ENCODE measurements around the gene PWWP2B. TPM values are rescaled to one million over a fixed set of nuclear protein-coding genes. Genes with fewer than 3 reads are reported as not detected.

Gene PWWP2B
- total and polyA plus RNA-seq, 9 of the 15 experiments (the other 6 are each of a cell fraction or from before 2014, with no cell fraction given), result 0.07 to 9.2 (median 1.6) TPM; not detected in 1

DNA sequence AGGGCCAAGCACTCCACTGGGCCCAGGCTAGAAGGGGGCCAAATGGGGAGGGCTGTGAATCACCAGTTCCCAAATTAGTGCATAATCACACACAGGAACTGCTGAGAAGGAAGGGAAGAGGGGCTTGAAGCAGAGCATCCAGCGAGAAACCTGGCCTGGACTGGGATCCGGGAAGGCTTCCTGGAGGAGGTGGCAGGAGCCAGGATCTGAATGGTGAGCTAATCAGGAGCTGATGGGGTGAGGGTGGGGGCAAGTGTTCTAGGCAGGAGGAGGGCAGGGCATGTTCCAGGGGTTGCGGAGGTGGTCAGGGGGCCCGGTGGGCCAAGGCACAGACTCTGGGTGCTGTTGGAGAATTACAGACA lies 12.6 kb downstream of the PWWP2B start:
- H3K4me3 ChIP-seq, result no peak overlapping the region
- H3K9me1 ChIP-seq (ENCODE audit: control insufficient read depth, insufficient read depth, low read length), result no peaks in the 10 kb centered on the region
- no peak for ATAC-seq
- intact Hi-C loops (cut with micrococcal nuclease) (no loop called here), in situ Hi-C loops (cut with MboI) (no loop called here)
- no peak overlapping the region for H3K9ac ChIP-seq (ENCODE audit: insufficient read depth in 1 of 2, low read depth in 2 of 2, low read length in 2 of 2)
- 52% methylated on average over 4 of the region's 4 CpGs for WGBS (ENCODE audit: insufficient coverage, low coverage, missing lambda C conversion rate)
- ChIA-PET CTCF (ENCODE audit: low intra/inter-chr PET ratio) (no interaction called here), POLR2A (interaction anchor here (0.8 kb wide), 1 partner anchor 12 kb away, joined by 3 read pairs; no protein-coding TSS in a partner anchor)
- no peaks in the 10 kb centered on the region for H3K27me3 ChIP-seq (ENCODE audit: control insufficient read depth in 2 of 2, insufficient read depth in 2 of 2, low read length in 2 of 2)
- no TSS peak for BruUV-seq (replicated peaks)
- TF ChIP-seq NCOR1 (IDR thresholded peaks at IDR 0.05), result no peak
- TF ChIP-seq KDM4B (IDR thresholded peaks at IDR 0.05; ENCODE audit: borderline replicate concordance in 2 of 2, low read depth in 1 of 2), result no peak
- no peak for TF ChIP-seq CSDE1 (IDR thresholded peaks at IDR 0.05)
- TF ChIP-seq ZFP36 (IDR thresholded peaks at IDR 0.05; ENCODE audit: low read depth, low read length, partially characterized antibody), result peak; percentile 98
- TF ChIP-seq SLC30A9 (CRISPR knock-in tag; IDR thresholded peaks at IDR 0.05), result no peak
- peak; percentile 56; the same call in 1 of the 2 replicates for TF ChIP-seq BCOR (IDR thresholded peaks at IDR 0.05)
- TF ChIP-seq CAMTA2 (CRISPR knock-in tag; conservative IDR thresholded peaks at IDR 0.05), result no peak
- TF ChIP-seq, protein P1, sequence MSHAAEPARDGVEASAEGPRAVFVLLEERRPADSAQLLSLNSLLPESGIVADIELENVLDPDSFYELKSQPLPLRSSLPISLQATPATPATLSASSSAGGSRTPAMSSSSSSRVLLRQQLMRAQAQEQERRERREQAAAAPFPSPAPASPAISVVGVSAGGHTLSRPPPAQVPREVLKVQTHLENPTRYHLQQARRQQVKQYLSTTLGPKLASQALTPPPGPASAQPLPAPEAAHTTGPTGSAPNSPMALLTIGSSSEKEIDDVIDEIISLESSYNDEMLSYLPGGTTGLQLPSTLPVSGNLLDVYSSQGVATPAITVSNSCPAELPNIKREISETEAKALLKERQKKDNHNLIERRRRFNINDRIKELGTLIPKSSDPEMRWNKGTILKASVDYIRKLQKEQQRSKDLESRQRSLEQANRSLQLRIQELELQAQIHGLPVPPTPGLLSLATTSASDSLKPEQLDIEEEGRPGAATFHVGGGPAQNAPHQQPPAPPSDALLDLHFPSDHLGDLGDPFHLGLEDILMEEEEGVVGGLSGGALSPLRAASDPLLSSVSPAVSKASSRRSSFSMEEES (CRISPR knock-in tag; IDR thresholded peaks at IDR 0.05), result no peak
- TF ChIP-seq, protein P2, sequence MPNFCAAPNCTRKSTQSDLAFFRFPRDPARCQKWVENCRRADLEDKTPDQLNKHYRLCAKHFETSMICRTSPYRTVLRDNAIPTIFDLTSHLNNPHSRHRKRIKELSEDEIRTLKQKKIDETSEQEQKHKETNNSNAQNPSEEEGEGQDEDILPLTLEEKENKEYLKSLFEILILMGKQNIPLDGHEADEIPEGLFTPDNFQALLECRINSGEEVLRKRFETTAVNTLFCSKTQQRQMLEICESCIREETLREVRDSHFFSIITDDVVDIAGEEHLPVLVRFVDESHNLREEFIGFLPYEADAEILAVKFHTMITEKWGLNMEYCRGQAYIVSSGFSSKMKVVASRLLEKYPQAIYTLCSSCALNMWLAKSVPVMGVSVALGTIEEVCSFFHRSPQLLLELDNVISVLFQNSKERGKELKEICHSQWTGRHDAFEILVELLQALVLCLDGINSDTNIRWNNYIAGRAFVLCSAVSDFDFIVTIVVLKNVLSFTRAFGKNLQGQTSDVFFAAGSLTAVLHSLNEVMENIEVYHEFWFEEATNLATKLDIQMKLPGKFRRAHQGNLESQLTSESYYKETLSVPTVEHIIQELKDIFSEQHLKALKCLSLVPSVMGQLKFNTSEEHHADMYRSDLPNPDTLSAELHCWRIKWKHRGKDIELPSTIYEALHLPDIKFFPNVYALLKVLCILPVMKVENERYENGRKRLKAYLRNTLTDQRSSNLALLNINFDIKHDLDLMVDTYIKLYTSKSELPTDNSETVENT (CRISPR knock-in tag; IDR thresholded peaks at IDR 0.05), result no peak
- TF ChIP-seq, protein P3, sequence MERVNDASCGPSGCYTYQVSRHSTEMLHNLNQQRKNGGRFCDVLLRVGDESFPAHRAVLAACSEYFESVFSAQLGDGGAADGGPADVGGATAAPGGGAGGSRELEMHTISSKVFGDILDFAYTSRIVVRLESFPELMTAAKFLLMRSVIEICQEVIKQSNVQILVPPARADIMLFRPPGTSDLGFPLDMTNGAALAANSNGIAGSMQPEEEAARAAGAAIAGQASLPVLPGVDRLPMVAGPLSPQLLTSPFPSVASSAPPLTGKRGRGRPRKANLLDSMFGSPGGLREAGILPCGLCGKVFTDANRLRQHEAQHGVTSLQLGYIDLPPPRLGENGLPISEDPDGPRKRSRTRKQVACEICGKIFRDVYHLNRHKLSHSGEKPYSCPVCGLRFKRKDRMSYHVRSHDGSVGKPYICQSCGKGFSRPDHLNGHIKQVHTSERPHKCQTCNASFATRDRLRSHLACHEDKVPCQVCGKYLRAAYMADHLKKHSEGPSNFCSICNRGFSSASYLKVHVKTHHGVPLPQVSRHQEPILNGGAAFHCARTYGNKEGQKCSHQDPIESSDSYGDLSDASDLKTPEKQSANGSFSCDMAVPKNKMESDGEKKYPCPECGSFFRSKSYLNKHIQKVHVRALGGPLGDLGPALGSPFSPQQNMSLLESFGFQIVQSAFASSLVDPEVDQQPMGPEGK (CRISPR knock-in tag; IDR thresholded peaks at IDR 0.05; ENCODE audit: borderline replicate concordance), result no peak
- no peak for TF ChIP-seq TCF3 (CRISPR knock-in tag; IDR thresholded peaks at IDR 0.05)
- no peak overlapping the region for H3K4me2 ChIP-seq (ENCODE audit: insufficient read depth, low read length)
- H3K9me3 ChIP-seq (replicated peaks; ENCODE audit: control insufficient read depth, insufficient read depth, low read depth, low read length), result no peaks in the 10 kb centered on the region
- H2AFZ ChIP-seq (ENCODE audit: low read depth, low read length), result no peak overlapping the region
- FAIRE-seq, result no peak
- H3K36me3 ChIP-seq (ENCODE audit: control insufficient read depth, insufficient read depth, low read length), result peaks cover 12% of the 10 kb centered on the region; the same call in 1 of the 3 replicates
- H3K27ac ChIP-seq (ENCODE audit: extremely low read depth, low read depth, low read length), result no peak overlapping the region
- H3K79me2 ChIP-seq (ENCODE audit: control insufficient read depth, insufficient read depth, low read length), result no peaks in the 10 kb centered on the region; the same call in 2 of the 3 replicates
- no peaks in the 10 kb centered on the region for H4K20me1 ChIP-seq (replicated peaks; ENCODE audit: control insufficient read depth, insufficient read depth, low read length)
- H3K4me1 ChIP-seq (replicated peaks in 1 of 2; ENCODE audit: control insufficient read depth in 2 of 2, insufficient read depth in 2 of 2, low read length in 2 of 2), result peaks cover 3 to 59% of the 10 kb centered on the region in 2 experiments; a peak in 3 of 5 replicates
- DNase-seq (ENCODE audit: extremely low read depth in 1 of 4, low spot score in 3 of 4), result no peak

All from K562 (cell line).